HEK293 (cell line): ENCODE measurements around the gene ICAM3.

Experiments used
- EGR2 ChIP-seq: fragments of 450-650 bp; formaldehyde crosslinking; IDR thresholded peaks from 2 replicates; pipeline ENCODE4 v1.5.1; 2016; ENCODE audit warnings: low read depth, missing biosample characterization, missing genetic modification characterization
- MZF1 ChIP-seq: fragments of 450-650 bp; formaldehyde crosslinking; IDR thresholded peaks from 2 replicates; pipeline ENCODE4 v1.5.1; 2017; ENCODE audit warnings: missing biosample characterization, missing genetic modification characterization, borderline replicate concordance
- PRDM10 ChIP-seq: fragments of 450-650 bp; formaldehyde crosslinking; IDR thresholded peaks from 2 replicates; pipeline ENCODE4 v1.5.1; 2016; ENCODE audit warnings: missing biosample characterization, missing genetic modification characterization
- WT1 ChIP-seq: fragments of 450-650 bp; formaldehyde crosslinking; IDR thresholded peaks from 2 replicates; pipeline ENCODE4 v1.5.1; 2016; ENCODE audit warnings: missing biosample characterization, missing genetic modification characterization
- ZBTB20 ChIP-seq: fragments of 450-650 bp; formaldehyde crosslinking; IDR thresholded peaks from 2 replicates; pipeline ENCODE4 v1.5.1; 2016; ENCODE audit warnings: missing biosample characterization, missing genetic modification characterization
- ZFP3 ChIP-seq: fragments of 450-650 bp; formaldehyde crosslinking; IDR thresholded peaks from 2 replicates; pipeline ENCODE4 v1.5.1; 2016; ENCODE audit warnings: low read depth, missing biosample characterization, missing genetic modification characterization
- ZNF175 ChIP-seq: fragments of 450-650 bp; formaldehyde crosslinking; IDR thresholded peaks from 2 replicates; pipeline ENCODE4 v1.5.1; 2016; ENCODE audit warnings: missing biosample characterization, missing genetic modification characterization
- ZNF2 ChIP-seq: fragments of 450-650 bp; formaldehyde crosslinking; IDR thresholded peaks from 2 replicates; pipeline ENCODE4 v1.5.1; 2016; ENCODE audit warnings: missing biosample characterization, missing genetic modification characterization
- ZNF223 ChIP-seq: fragments of 450-650 bp; formaldehyde crosslinking; IDR thresholded peaks from 2 replicates; pipeline ENCODE4 v1.5.1; 2016; ENCODE audit warnings: missing biosample characterization, missing genetic modification characterization
- ZNF501 ChIP-seq: fragments of 450-650 bp; formaldehyde crosslinking; IDR thresholded peaks from 2 replicates; pipeline ENCODE4 v1.5.1; 2016; ENCODE audit warnings: missing biosample characterization, missing genetic modification characterization
- ZNF518A ChIP-seq: fragments of 450-650 bp; formaldehyde crosslinking; conservative IDR thresholded peaks from 2 replicates; pipeline ENCODE4 v1.5.1; 2016; ENCODE audit warnings: low read depth, missing biosample characterization, missing genetic modification characterization
- ZNF610 ChIP-seq: fragments of 450-650 bp; formaldehyde crosslinking; IDR thresholded peaks from 2 replicates; pipeline ENCODE4 v1.5.1; 2016; ENCODE audit warnings: missing biosample characterization, missing genetic modification characterization, borderline replicate concordance
- ZNF629 ChIP-seq: fragments of 450-650 bp; formaldehyde crosslinking; IDR thresholded peaks from 2 replicates; pipeline ENCODE4 v1.5.1; 2017; ENCODE audit warnings: missing biosample characterization, missing genetic modification characterization
- ZNF707 ChIP-seq: fragments of 450-650 bp; formaldehyde crosslinking; IDR thresholded peaks from 2 replicates; pipeline ENCODE4 v1.5.1; 2016; ENCODE audit warnings: missing biosample characterization, missing genetic modification characterization
- ZNF785 ChIP-seq: fragments of 450-650 bp; formaldehyde crosslinking; IDR thresholded peaks from 2 replicates; pipeline ENCODE4 v1.5.1; 2016; ENCODE audit warnings: missing biosample characterization, missing genetic modification characterization
- ZSCAN30 ChIP-seq: fragments of 450-650 bp; IDR thresholded peaks from 2 replicates; pipeline ENCODE4 v1.5.1; 2018; ENCODE audit warnings: missing biosample characterization, mild to moderate bottlenecking, missing genetic modification characterization, moderate library complexity
- TF ChIP-seq, protein P1 (sequence below): fragments of 450-650 bp; formaldehyde crosslinking; IDR thresholded peaks from 2 replicates; pipeline ENCODE4 v1.5.1; 2016; ENCODE audit warnings: missing biosample characterization, missing genetic modification characterization
- TF ChIP-seq, protein P2 (sequence below): fragments of 450-650 bp; formaldehyde crosslinking; IDR thresholded peaks from 2 replicates; pipeline ENCODE4 v1.5.1; 2017; ENCODE audit warnings: missing biosample characterization, mild to moderate bottlenecking, missing genetic modification characterization, moderate library complexity
- TF ChIP-seq, protein P3 (sequence below): fragments of 450-650 bp; formaldehyde crosslinking; IDR thresholded peaks from 2 replicates; pipeline ENCODE4 v1.5.1; 2017; ENCODE audit warnings: missing biosample characterization, missing genetic modification characterization

ICAM3 gene

GRCh38 chr19:10380313-10381102 lies 41.1 kb upstream of the ICAM3 start, which contains the start of gene TYK2 (continued):
- TF ChIP-seq, protein P1, sequence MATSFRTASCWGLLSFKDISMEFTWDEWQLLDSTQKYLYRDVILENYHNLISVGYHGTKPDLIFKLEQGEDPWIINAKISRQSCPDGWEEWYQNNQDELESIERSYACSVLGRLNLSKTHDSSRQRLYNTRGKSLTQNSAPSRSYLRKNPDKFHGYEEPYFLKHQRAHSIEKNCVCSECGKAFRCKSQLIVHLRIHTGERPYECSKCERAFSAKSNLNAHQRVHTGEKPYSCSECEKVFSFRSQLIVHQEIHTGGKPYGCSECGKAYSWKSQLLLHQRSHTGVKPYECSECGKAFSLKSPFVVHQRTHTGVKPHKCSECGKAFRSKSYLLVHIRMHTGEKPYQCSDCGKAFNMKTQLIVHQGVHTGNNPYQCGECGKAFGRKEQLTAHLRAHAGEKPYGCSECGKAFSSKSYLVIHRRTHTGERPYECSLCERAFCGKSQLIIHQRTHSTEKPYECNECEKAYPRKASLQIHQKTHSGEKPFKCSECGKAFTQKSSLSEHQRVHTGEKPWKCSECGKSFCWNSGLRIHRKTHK (tag by site-specific recombination): no peak
- TF ChIP-seq ZNF629 (tag by site-specific recombination) (peak; percentile 78), ZNF501 (tag by site-specific recombination) (peak; percentile 15; the same call in 1 of the 2 replicates), ZNF785 (no peak), ZFP3 (tag by site-specific recombination) (0 out of 2 replicates have a peak, but pooled peaks have one; percentile 4), ZNF707 (tag by site-specific recombination) (no peak), PRDM10 (tag by site-specific recombination) (peak; percentile 86), WT1 (tag by site-specific recombination) (no peak; the same call in 1 of the 2 replicates), MZF1 (tag by site-specific recombination) (peak; percentile 5; the same call in 1 of the 2 replicates), ZBTB20 (peak; percentile 64), ZNF610 (tag by site-specific recombination) (peak; percentile 79), ZSCAN30 (tag by site-specific recombination) (0 out of 2 replicates have a peak, but pooled peaks have one; percentile 11), ZNF2 (peak; percentile 28; the same call in 1 of the 2 replicates), ZNF223 (tag by site-specific recombination) (no peak), ZNF175 (no peak), EGR2 (tag by site-specific recombination) (peak; percentile 80), ZNF518A (tag by site-specific recombination) (0 out of 2 replicates have a peak, but pooled peaks have one; percentile 8)
- TF ChIP-seq, protein P2, sequence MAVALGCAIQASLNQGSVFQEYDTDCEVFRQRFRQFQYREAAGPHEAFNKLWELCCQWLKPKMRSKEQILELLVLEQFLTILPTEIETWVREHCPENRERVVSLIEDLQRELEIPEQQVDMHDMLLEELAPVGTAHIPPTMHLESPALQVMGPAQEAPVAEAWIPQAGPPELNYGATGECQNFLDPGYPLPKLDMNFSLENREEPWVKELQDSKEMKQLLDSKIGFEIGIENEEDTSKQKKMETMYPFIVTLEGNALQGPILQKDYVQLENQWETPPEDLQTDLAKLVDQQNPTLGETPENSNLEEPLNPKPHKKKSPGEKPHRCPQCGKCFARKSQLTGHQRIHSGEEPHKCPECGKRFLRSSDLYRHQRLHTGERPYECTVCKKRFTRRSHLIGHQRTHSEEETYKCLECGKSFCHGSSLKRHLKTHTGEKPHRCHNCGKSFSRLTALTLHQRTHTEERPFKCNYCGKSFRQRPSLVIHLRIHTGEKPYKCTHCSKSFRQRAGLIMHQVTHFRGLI (tag by site-specific recombination): no peak
- TF ChIP-seq, protein P3, sequence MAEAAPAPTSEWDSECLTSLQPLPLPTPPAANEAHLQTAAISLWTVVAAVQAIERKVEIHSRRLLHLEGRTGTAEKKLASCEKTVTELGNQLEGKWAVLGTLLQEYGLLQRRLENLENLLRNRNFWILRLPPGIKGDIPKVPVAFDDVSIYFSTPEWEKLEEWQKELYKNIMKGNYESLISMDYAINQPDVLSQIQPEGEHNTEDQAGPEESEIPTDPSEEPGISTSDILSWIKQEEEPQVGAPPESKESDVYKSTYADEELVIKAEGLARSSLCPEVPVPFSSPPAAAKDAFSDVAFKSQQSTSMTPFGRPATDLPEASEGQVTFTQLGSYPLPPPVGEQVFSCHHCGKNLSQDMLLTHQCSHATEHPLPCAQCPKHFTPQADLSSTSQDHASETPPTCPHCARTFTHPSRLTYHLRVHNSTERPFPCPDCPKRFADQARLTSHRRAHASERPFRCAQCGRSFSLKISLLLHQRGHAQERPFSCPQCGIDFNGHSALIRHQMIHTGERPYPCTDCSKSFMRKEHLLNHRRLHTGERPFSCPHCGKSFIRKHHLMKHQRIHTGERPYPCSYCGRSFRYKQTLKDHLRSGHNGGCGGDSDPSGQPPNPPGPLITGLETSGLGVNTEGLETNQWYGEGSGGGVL (tag by site-specific recombination): no peak; the same call in none of the 2 replicates
